ENCODE measurements around the gene TYW3. TPM values are rescaled to one million over a fixed set of nuclear protein-coding genes. Genes with fewer than 3 reads are reported as not detected.

TYW3 gene
- total and polyA plus RNA-seq, 9 donors, result 11.6 to 30.9 (median 21.7) TPM

DNA sequence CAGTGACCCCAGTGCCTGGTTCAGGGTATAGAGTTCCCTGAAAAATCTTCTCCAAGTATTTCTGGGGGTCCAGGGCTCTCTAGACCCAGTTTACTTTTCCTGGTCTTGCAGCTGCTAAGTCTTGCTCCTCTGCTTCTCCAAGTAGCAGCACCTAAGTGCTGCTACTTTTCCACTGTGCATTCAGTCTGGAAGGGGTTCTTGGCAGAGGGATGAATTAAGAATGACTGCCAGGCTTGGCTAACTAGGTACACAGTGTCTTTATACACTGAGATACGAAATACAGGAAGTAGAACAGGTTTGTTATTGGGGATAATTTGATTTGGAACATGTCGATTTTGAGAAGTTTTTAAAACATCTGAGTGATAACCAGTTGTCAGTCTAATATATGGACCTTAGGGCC lies 35.1 kb upstream of the TYW3 start:
- H3K4me3 ChIP-seq, result no peak overlapping the region
- WGBS, 3 donors, result 54 to 70% (median 62%) methylated on average over 2 of the region's 2 CpGs
- H3K9me3 ChIP-seq, result no peaks in the 10 kb centered on the region
- no peak for DNase-seq
- intact Hi-C loops (cut with DNase I), result no loop called here
- no peaks in the 10 kb centered on the region for H3K36me3 ChIP-seq
- no peaks in the 10 kb centered on the region for H3K4me1 ChIP-seq (ENCODE audit: insufficient read depth)
- H3K27me3 ChIP-seq, result no peaks in the 10 kb centered on the region
- no peak overlapping the region for H3K27ac ChIP-seq
- TF ChIP-seq POLR2A (IDR thresholded peaks at IDR 0.05) (no peak), EP300 (IDR thresholded peaks at IDR 0.05) (no peak)
- TF ChIP-seq, protein P1, sequence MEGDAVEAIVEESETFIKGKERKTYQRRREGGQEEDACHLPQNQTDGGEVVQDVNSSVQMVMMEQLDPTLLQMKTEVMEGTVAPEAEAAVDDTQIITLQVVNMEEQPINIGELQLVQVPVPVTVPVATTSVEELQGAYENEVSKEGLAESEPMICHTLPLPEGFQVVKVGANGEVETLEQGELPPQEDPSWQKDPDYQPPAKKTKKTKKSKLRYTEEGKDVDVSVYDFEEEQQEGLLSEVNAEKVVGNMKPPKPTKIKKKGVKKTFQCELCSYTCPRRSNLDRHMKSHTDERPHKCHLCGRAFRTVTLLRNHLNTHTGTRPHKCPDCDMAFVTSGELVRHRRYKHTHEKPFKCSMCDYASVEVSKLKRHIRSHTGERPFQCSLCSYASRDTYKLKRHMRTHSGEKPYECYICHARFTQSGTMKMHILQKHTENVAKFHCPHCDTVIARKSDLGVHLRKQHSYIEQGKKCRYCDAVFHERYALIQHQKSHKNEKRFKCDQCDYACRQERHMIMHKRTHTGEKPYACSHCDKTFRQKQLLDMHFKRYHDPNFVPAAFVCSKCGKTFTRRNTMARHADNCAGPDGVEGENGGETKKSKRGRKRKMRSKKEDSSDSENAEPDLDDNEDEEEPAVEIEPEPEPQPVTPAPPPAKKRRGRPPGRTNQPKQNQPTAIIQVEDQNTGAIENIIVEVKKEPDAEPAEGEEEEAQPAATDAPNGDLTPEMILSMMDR (IDR thresholded peaks at IDR 0.05), result no peak

DNA sequence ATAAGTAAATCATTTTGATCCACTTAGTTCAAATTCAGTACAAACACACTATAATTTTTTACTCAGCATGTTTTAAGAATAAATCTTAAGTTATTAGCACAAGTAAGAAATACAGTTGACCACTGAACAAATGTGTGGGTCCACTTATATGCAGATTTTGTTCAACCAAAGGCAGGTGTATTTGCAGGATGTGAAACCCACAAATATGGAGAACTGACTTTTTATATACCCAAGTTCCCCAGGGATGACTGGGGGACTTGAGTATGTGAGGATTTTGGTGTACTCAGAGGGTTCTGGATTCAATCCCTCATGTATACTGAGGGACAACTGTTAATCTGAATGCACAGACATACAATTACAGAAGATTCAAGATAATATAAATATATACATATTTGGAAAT lies 33.6 kb upstream of the TYW3 start:
- H3K9me3 ChIP-seq, result no peaks in the 10 kb centered on the region
- no peak for DNase-seq
- TF ChIP-seq POLR2A (IDR thresholded peaks at IDR 0.05) (no peak), EP300 (IDR thresholded peaks at IDR 0.05) (no peak)
- TF ChIP-seq, protein P1 (IDR thresholded peaks at IDR 0.05), result no peak
- H3K4me1 ChIP-seq (ENCODE audit: insufficient read depth), result no peaks in the 10 kb centered on the region
- H3K4me3 ChIP-seq, result no peak overlapping the region
- intact Hi-C loops (cut with DNase I), result no loop called here
- H3K27me3 ChIP-seq, result no peaks in the 10 kb centered on the region
- H3K36me3 ChIP-seq, result no peaks in the 10 kb centered on the region
- H3K27ac ChIP-seq, result no peak overlapping the region

DNA sequence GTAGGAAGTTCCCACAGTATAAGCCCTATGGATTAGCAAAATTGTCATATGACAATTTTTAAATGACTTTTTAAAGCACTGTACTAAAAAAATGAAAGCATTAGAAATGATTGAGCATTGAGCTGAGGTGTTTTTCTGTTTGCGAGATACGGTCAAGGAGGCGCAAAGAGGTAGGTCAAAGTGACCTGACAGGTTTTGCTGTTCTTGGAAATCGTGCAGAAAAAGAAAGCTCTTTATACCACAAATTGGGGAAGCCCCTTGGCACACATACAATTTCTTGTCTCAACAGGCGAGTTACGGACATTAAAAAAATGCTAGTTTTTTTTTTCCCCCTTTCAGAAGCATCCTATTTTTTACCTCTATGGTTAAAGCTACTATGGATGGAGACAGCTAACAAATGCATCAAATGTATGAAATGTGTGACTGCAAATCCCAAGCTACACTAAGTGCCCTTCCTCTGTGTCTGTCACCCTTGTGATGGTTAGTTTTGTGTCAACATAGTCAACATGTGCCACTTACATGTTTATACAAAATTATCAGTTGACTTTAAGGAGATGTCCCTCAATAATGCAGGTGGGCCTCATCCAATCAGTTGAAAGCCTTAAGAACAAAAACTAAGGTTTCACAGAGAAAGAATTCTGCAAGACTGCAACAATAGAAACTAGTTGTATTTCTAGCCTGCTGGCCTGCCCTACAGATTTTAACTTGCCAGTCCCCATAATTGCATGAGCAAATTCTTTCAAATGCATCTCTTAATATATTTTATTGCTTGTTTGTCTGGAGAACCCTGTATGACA lies 29.4 kb upstream of the TYW3 start:
- no peak for DNase-seq
- H3K9me3 ChIP-seq, result no peaks in the 10 kb centered on the region
- 72 to 78% (median 74%) methylated on average over 6 of the region's 6 CpGs for WGBS, 3 donors
- TF ChIP-seq, protein P1 (IDR thresholded peaks at IDR 0.05), result no peak
- no peak overlapping the region for H3K4me3 ChIP-seq
- no peaks in the 10 kb centered on the region for H3K36me3 ChIP-seq
- H3K27me3 ChIP-seq, result no peaks in the 10 kb centered on the region
- H3K27ac ChIP-seq, result no peak overlapping the region
- no peaks in the 10 kb centered on the region for H3K4me1 ChIP-seq (ENCODE audit: insufficient read depth)
- intact Hi-C loops (cut with DNase I), result loop anchor here in 1 of 4 donors (10.0 kb wide), 1 partner anchor 1959 kb away; no protein-coding TSS in a partner anchor

DNA sequence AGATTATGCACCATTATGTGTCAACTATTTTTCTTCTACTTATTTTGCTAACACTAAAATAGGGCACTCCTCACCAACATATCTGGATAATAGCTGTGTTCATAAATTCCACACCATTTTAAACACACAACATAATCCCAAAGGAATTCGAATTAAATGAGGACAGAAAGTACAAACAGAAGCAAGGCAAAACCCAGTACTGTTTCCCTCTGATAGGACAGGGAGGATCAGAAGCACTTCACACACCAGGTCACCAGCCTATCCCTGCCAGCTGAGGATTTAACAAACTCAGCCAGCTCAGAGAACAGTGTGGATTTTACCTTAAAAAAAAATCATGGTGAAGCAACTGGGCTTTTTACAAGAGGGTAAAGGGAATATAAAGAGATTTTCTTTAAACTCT lies 20.1 kb upstream of the TYW3 start:
- TF ChIP-seq, protein P1 (IDR thresholded peaks at IDR 0.05), result no peak
- TF ChIP-seq POLR2A (IDR thresholded peaks at IDR 0.05) (no peak), EP300 (IDR thresholded peaks at IDR 0.05) (no peak)
- Histone ChIP-seq H3K9me3 (no peaks in the 10 kb centered on the region), H3K4me1 (ENCODE audit: insufficient read depth) (no peaks in the 10 kb centered on the region), H3K4me3 (no peak overlapping the region), H3K27ac (no peak overlapping the region), H3K36me3 (no peaks in the 10 kb centered on the region), H3K27me3 (no peaks in the 10 kb centered on the region)
- DNase-seq, result no peak
- 6 to 16% (median 10%) methylated on average over 1 of the region's 1 CpG for WGBS, 3 donors
- intact Hi-C loops (cut with DNase I), result no loop called here

Measured in ovary (tissue), 9 donors.